HepG2 (cell line): ENCODE measurements around the gene MARK2. TPM values are rescaled to one million over a fixed set of nuclear protein-coding genes. Genes with fewer than 3 reads are reported as not detected.
A peak's percentile ranks its signal among the peaks of the same experiment; 100 is the strongest.

Source experiments
- CBX5 ChIP-seq: sonication (generic); formaldehyde crosslinking; IDR thresholded peaks from 2 replicates; pipeline ENCODE4 v1.4.0; 2020; ENCODE audit warnings: missing genetic modification reagents, borderline replicate concordance
- FOXK2 ChIP-seq: fragments of 450-650 bp; IDR thresholded peaks from 2 replicates; pipeline ENCODE4 v1.6.1; 2016
- GTF2F1 ChIP-seq: fragments of 150-350 bp; IDR thresholded peaks from 2 replicates; pipeline ENCODE4 v1.6.1; 2014; ENCODE audit warnings: low read length
- HIC2 ChIP-seq: sonication (generic); formaldehyde crosslinking; IDR thresholded peaks from 2 replicates; pipeline ENCODE4 v1.9.0; 2022; ENCODE audit warnings: low read depth, missing genetic modification reagents
- NFRKB ChIP-seq: fragments of 450-650 bp; IDR thresholded peaks from 2 replicates; pipeline ENCODE4 v1.6.1; 2017
- NONO ChIP-seq, 2 experiments: fragments of 450-650 bp in 1 of 2; sonication (generic) in 1 of 2; formaldehyde crosslinking in 1 of 2; IDR thresholded peaks in 1 of 2; conservative IDR thresholded peaks in 1 of 2; 2 replicates each; pipeline versions ENCODE4 v1.6.1 to v1.8.0; 2017 to 2022; ENCODE audit warnings: mild to moderate bottlenecking in 1 of 2, missing genetic modification reagents in 1 of 2, moderate library complexity in 1 of 2
- RAD21 ChIP-seq: fragments of 450-650 bp; formaldehyde crosslinking; IDR thresholded peaks from 2 replicates; pipeline ENCODE4 v1.5.0; 2020; ENCODE audit warnings: mild to moderate bottlenecking
- SP2 ChIP-seq: sonication (generic); formaldehyde crosslinking; IDR thresholded peaks from 2 replicates; pipeline ENCODE4 v1.5.1; 2020; ENCODE audit warnings: mild to moderate bottlenecking, missing genetic modification reagents
- UBTF ChIP-seq: sonication (generic); formaldehyde crosslinking; IDR thresholded peaks from 2 replicates; pipeline ENCODE4 v1.4.0; 2020; ENCODE audit warnings: mild to moderate bottlenecking, missing genetic modification reagents
- ZBTB21 ChIP-seq: sonication (generic); formaldehyde crosslinking; IDR thresholded peaks from 2 replicates; pipeline ENCODE4 v1.4.0; 2020; ENCODE audit warnings: missing genetic modification reagents
- ZBTB4 ChIP-seq: sonication (generic); formaldehyde crosslinking; IDR thresholded peaks from 2 replicates; pipeline ENCODE4 v1.4.0; 2020; ENCODE audit warnings: missing genetic modification reagents, mild to moderate bottlenecking, borderline replicate concordance
- ZFY ChIP-seq: sonication (generic); formaldehyde crosslinking; IDR thresholded peaks from 2 replicates; pipeline ENCODE4 v1.4.0; 2020; ENCODE audit warnings: missing genetic modification reagents
- ZNF142 ChIP-seq: sonication (generic); formaldehyde crosslinking; IDR thresholded peaks from 2 replicates; pipeline ENCODE4 v1.4.0; 2020; ENCODE audit warnings: missing genetic modification reagents
- ZNF75D ChIP-seq: sonication (generic); formaldehyde crosslinking; IDR thresholded peaks from 2 replicates; pipeline ENCODE4 v1.8.1; 2023; ENCODE audit warnings: missing genetic modification reagents, mild to moderate bottlenecking, borderline replicate concordance
- polyA plus RNA-seq, 8 experiments: library from polyadenylated mRNA; depleted of rRNA in 3 of 8; stranded (reverse) in 7 of 8; unstranded in 1 of 8; fragments of >200 nt; fragmentation: Illumina TruSeq in 4 of 8; extraction: Trizol in 4 of 8; gene quantifications; 2 replicates each; pipeline versions ENCODE4 v1.2.1 to v1.2.3, GENCODE V29; 2011 to 2016; ENCODE audit warnings: low read depth in 4 of 8, missing spikeins in 1 of 8, mixed read lengths in 1 of 8; ENCODE audit not compliant: insufficient read depth in 1 of 8
- total RNA-seq, 5 experiments: library from RNA; depleted of rRNA; stranded (reverse); fragments of >200 nt; fragmentation: Illumina TruSeq; extraction: Trizol; gene quantifications; 2 replicates each; pipeline ENCODE4 v1.2.3, GENCODE V29; 2016; ENCODE audit warnings: low read depth in 1 of 5

The MARK2 gene
- total and polyA plus RNA-seq, 2 of the 13 experiments (the other 11 are each of a cell fraction or from before 2014, with no cell fraction given) = 13.5 to 13.9 TPM

GRCh38 chr11:63945477-63946163 is 106.7 kb downstream of the MARK2 start (continued):
- TF ChIP-seq UBTF (CRISPR knock-in tag) (peak; percentile 21; the same call in 1 of the 2 replicates), SP2 (no peak), GTF2F1 (no peak), FOXK2 (no peak), RAD21 (CRISPR knock-in tag) (peak; percentile 73), HIC2 (0 out of 2 replicates have a peak, but pooled peaks have one; percentile 21), NFRKB (no peak), ZNF75D (CRISPR knock-in tag) (no peak), ZNF142 (CRISPR knock-in tag) (no peak), NONO (IDR thresholded peaks at IDR 0.05) (no peak), NONO (CRISPR knock-in tag; conservative IDR thresholded peaks at IDR 0.05) (no peak; the same call in 1 of the 2 replicates), ZBTB4 (CRISPR knock-in tag) (0 out of 2 replicates have a peak, but pooled peaks have one; percentile 61), CBX5 (CRISPR knock-in tag) (no peak), ZBTB21 (CRISPR knock-in tag) (no peak), ZFY (CRISPR knock-in tag) (peak; percentile 28; the same call in 1 of the 2 replicates)
